GM20431 (cell line): ENCODE results near the gene DIP2A.

Experiments
- in situ Hi-C: fragments of 300-500 bp; cut with MseI, MboI; formaldehyde crosslinking; loops from one replicate; pipeline ENCODE4 v1.15.0; 2020; ENCODE audit warnings: low sequenced_read_pairs; ENCODE audit not compliant: unreplicated experiment

The DIP2A gene

DNA sequence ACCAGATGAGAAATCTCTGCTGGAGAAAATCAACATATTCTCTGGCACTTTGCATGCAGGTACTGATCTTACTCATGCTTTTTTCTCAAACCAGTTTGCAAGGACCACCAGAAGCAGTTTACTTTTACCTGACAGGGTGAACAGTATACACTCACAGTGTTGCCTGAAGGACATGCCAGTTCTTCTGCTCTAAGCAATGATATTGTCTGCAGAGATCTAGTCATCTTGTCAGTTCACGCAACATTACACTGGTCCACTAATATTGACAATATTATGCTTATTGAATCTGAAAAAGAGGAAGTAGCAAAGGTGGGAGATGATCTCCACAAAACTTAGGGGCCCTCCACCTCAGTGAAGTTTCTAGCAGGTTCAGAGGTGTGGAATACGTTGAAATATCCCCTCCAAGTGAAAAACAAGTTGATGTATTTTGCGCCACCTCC is 150.0 kb downstream of the DIP2A start:
- in situ Hi-C loops: no loop called here

GRCh38 chr21:46610018-46610701 is 151.5 kb downstream of the DIP2A start:
- in situ Hi-C loops: no loop called here

- in situ Hi-C loops: no loop called here
Measured at GRCh38 chr21:46613391-46613790, 154.7 kb downstream of the DIP2A start.

GRCh38 chr21:46616050-46616449 is 157.4 kb downstream of the DIP2A start:
- in situ Hi-C loops: no loop called here

DNA sequence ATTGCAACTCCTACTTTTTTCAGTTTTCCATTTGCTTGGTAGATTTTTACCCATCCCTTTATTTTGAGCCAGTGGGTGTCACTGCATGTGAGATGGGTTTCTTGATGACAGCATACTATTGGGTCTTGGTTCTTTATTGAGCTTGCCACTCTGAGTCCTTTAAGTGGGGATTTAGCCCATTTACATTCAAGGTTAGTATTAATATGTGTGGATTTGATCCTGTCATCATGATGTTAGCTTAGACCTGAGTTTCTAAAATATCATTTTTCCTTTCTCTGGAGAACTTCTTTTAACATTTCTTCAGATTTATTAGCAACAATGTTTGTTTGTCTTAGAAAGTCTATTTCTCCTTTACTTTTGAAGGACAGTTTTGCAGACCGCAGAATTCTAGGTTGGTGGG is 158.0 kb downstream of the DIP2A start:
- in situ Hi-C loops: no loop called here

DNA sequence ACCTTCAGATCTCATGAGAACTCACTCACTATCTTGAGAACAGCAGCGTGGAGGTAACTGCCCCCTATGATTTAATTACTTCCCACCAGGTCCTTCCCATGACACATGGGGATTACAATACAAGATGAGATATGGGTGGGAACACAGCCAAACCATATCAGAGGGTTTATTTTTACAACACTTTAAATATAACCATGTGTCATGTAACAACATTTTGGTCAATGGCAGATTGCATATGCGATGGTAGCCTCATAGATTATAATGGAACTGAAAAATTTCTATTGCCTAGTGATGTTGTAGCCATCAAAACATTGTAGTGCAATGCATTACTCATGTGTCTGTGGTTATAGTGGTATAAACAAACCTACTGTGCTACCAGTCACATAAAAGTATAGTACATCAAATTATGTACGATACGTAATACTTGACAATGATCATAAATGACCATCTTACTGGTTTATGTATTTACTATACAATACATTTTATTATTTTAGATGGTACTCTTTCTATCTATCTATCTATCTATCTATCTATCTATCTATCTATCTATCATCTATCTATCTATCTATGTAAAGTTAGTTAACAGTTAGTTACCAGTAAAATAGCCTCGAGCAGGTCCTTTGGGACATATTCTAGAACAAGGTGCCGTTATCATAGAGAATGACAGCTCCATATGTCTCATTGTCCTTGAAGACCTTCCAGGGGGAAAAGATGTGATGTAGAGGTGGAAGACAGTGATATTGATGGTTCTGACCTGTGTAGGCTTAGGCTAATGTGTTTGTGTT is 158.8 kb downstream of the DIP2A start:
- in situ Hi-C loops: no loop called here

- in situ Hi-C loops: no loop called here
Measured at GRCh38 chr21:46618738-46619379, 160.2 kb downstream of the DIP2A start.
